Thymus (tissue), 11 donors: ENCODE results near the gene ERC1. TPM values are rescaled to one million over a fixed set of nuclear protein-coding genes. Genes with fewer than 3 reads are reported as not detected.

Experiments
- DNase-seq, 9 donors: peaks; one replicate each; pipeline ENCODE4 v3.0.0-alpha.2; 2013; ENCODE audit warnings: low spot score in 9 of 9, low read depth in 6 of 9, missing footprints in 1 of 9
- H3K27ac ChIP-seq, 2 donors: one replicate each; pipeline ENCODE4 v1.5.1; 2013; ENCODE audit warnings: control low read depth in 1 of 2, low read depth in 1 of 2, low read length in 1 of 2, mild to moderate bottlenecking in 1 of 2, moderate library complexity in 1 of 2
- H3K27me3 ChIP-seq, 2 donors: one replicate each; pipeline ENCODE4 v1.5.1; 2013; ENCODE audit warnings: low read length in 1 of 2; ENCODE audit not compliant: control insufficient read depth in 2 of 2, insufficient read depth in 1 of 2
- H3K36me3 ChIP-seq, 2 donors: one replicate each; pipeline ENCODE4 v1.5.1; 2013; ENCODE audit warnings: low read length in 1 of 2, mild to moderate bottlenecking in 1 of 2, moderate library complexity in 1 of 2; ENCODE audit not compliant: control insufficient read depth in 2 of 2, insufficient read depth in 2 of 2
- H3K4me1 ChIP-seq, 2 donors: one replicate each; pipeline ENCODE4 v1.5.1; 2013; ENCODE audit warnings: low read length in 2 of 2; ENCODE audit not compliant: control insufficient read depth in 2 of 2, insufficient read depth in 2 of 2
- H3K4me3 ChIP-seq, 2 donors: one replicate each; pipeline ENCODE4 v1.5.1; 2013; ENCODE audit warnings: low read length in 2 of 2, control low read depth in 1 of 2, mild to moderate bottlenecking in 1 of 2
- H3K9me3 ChIP-seq, 2 donors: one replicate each; pipeline ENCODE4 v1.5.1; 2013; ENCODE audit warnings: low read length in 1 of 2, mild to moderate bottlenecking in 1 of 2; ENCODE audit not compliant: control insufficient read depth in 2 of 2, insufficient read depth in 1 of 2
- WGBS: extraction: QIAGEN DNeasy Blood & Tissue Kit; methylation state at CpG from one replicate; pipeline ENCODE4 v1.1.7; 2013; 5-methylcytosine and 5-hydroxymethylcytosine counted together
- polyA plus RNA-seq: library from polyadenylated mRNA; stranded (reverse); fragments of 200-250 nt; gene quantifications from one replicate; pipeline ENCODE4 v1.2.3, GENCODE V29; 2013
- total RNA-seq: library from RNA; stranded (reverse); fragments of 120-200 nt; gene quantifications from one replicate; pipeline ENCODE4 v1.2.4, GENCODE V29; 2013
- donor health status: healthy.

Gene ERC1
- total and polyA plus RNA-seq, 2 donors, result 4.2 to 13.8 TPM

DNA sequence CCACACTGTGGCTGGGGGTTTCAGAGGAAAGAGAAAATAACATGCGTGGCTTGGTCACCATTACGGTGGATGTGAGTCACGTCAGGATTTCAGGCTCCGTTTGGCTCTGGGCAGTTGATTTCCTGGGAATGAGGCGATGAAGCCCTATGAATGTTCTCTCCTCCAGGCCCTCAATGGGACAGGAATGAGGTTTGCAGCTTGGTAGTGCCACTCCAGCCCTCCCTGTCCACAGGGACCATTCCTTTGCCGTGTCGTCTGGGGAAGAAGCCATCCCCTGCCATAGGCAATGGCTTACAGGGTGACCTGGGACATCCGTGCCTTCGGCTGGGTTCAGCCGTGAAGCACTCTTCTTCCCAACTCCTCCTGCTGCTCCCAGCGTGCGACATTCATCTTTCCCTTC, 508.3 kb downstream of the ERC1 start:
- Histone ChIP-seq H3K27ac (no peak overlapping the region), H3K9me3 (peaks cover 0 to 6% of the 10 kb centered on the region in 2 donors), H3K4me3 (no peak overlapping the region), H3K36me3 (no peaks in the 10 kb centered on the region), H3K27me3 (peaks cover 0 to 15% of the 10 kb centered on the region in 2 donors), H3K4me1 (peaks cover 0 to 11% of the 10 kb centered on the region in 2 donors)
- DNase-seq, result no peak
- WGBS, result 98% methylated on average over 12 of the region's 12 CpGs

DNA sequence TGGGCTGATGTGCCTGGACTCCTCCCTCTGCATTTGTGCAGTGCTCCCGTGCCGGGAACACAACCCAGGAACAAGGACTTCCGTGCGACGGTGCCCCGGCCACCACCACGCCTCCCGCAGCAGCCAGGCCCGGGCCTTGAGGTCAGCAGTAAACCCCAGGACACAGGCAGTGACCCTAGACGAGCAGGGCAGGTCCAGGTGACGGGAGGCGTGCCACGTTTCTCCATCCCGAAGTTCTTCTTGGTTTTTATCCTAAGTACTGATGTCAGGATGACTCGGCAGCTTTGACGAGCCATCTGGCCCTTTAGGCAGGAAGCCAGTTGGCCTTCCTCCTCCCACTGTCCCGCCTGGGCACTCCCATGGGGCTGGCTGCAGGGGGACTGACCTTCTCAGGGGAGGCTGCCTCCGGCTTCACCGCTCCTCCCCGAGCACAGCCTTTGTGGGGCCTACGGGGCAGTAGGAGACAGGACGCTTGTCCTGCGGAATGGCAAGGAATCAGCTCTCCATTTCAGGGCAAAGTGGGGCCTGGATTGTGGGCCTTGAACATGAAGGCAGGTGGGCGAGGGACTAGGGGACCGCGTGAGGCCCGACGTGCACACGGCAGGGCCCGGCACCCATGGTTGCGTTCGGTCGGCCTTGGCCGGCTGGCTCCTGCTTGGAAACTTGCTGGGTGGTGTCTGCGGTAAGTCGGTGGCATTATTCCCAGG, 509.2 kb downstream of the ERC1 start:
- no peaks in the 10 kb centered on the region for H3K36me3 ChIP-seq
- no peak overlapping the region for H3K4me3 ChIP-seq
- 89% methylated on average over 36 of the region's 36 CpGs for WGBS
- no peak for DNase-seq
- no peak overlapping the region for H3K27ac ChIP-seq
- H3K27me3 ChIP-seq, result peaks cover 3 to 24% of the 10 kb centered on the region in 2 donors
- peaks cover 0 to 18% of the 10 kb centered on the region in 2 donors for H3K4me1 ChIP-seq
- peaks cover 0 to 6% of the 10 kb centered on the region in 2 donors for H3K9me3 ChIP-seq

DNA sequence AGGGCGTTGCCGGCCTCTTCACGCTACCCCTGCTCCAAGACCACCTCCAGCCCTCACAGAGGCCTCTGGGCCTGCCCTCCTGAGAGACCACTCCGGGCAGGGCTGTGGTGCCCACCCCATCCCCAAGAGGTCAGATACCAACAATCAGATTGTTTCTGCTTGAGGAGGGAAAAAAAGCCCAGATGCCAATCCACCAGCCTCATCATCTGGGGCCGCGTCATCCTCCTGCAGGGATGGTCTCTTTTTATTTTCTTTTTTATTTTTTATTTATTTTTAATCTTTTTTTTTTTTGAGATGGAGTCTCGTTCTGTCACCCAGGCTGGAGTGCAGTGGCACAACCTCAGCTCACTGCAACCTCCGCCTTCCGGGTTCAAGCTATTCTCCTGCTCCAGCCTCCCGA, 510.0 kb downstream of the ERC1 start:
- Histone ChIP-seq H3K27me3 (peaks cover 3 to 30% of the 10 kb centered on the region in 2 donors), H3K4me1 (peaks cover 0 to 18% of the 10 kb centered on the region in 2 donors), H3K27ac (no peak overlapping the region), H3K4me3 (no peak overlapping the region), H3K36me3 (no peaks in the 10 kb centered on the region), H3K9me3 (peaks cover 0 to 6% of the 10 kb centered on the region in 2 donors)
- 87% methylated on average over 10 of the region's 10 CpGs for WGBS
- DNase-seq, result no peak

DNA sequence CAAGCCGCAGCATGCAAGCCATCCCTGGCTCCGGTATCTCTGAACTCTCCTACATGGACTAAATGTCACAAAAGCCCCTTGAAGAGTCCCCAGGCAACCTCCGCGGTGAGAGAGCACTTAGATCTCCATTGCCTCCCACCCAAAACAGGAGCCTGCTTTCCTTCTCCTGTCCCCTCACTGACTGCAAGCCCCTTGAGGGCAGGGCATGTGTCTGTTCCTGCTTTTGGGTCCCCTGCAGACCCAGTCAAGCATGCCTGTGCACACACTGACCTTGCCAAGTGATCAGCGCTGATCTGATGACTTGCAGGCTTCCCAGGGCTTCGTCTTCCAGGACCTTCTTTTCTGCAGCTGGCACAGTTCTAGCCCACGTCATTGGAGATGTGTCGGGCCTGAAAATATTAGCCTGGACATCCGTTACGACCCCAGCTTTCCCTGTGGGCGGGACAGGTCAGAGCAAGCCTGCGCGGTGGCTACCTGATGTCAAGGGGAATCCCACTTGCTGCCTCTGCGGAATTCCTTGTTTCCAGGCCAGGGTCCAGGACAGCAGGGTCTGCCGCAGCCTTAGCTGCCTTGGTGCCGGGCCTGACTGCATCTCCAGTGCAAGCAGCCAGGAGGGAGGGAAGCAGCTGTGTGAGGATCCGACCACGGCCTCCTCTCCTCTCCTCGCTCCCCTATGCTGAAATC, 510.8 kb downstream of the ERC1 start:
- no peaks in the 10 kb centered on the region for H3K36me3 ChIP-seq
- H3K27ac ChIP-seq, result peak overlapping the region in 1 of 2 donors; percentile 17
- peaks cover 3 to 30% of the 10 kb centered on the region in 2 donors for H3K27me3 ChIP-seq
- H3K4me3 ChIP-seq, result no peak overlapping the region
- 95% methylated on average over 19 of the region's 19 CpGs for WGBS
- no peak for DNase-seq
- peaks cover 0 to 15% of the 10 kb centered on the region in 2 donors for H3K4me1 ChIP-seq
- H3K9me3 ChIP-seq, result peaks cover 0 to 6% of the 10 kb centered on the region in 2 donors

DNA sequence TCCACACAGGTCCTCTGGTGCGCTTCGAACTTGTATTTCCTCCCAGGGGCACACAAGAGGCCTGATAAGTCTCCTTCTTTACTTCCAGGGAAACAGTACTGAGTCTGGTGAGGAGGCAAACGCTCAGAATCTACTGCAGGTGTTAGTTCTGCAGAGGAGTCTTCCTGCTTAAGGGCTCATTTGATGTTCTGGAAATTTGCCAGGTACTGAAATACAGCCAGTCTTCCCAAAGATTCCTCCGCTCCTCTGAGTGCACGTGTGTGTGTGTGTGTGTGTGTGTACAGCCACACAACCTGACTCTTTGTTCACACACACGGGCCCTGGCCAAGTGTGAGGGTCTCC, 511.3 kb downstream of the ERC1 start:
- peaks cover 0 to 15% of the 10 kb centered on the region in 2 donors for H3K4me1 ChIP-seq
- no peaks in the 10 kb centered on the region for H3K36me3 ChIP-seq
- no peak overlapping the region for H3K4me3 ChIP-seq
- H3K27ac ChIP-seq, result peak overlapping the region in 1 of 2 donors; percentile 17
- peaks cover 0 to 6% of the 10 kb centered on the region in 2 donors for H3K9me3 ChIP-seq
- WGBS, result 60% methylated on average over 6 of the region's 6 CpGs
- H3K27me3 ChIP-seq, result peaks cover 3 to 30% of the 10 kb centered on the region in 2 donors
- peak in 1 of 9 donors; percentile 16 for DNase-seq

DNA sequence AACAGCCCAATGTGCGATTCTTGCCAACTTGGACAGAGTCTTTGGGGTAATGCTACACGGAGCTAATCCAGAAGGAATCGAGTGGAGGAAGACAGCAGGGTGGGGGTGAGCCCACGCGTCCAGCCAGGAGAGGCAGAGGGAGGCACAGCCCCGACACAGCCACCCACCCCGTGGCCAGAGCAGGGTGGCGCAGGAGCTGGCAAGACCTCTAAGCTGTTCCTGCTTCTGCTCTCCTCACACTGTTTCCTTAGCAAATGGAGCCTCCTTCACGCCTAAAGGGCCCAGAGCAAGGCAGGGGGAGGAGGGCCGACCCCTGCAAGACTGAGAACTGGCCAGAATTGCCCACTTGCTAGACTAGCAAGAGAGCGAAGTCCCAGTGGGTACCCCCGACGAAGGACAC, 511.8 kb downstream of the ERC1 start:
- peak overlapping the region in 1 of 2 donors; percentile 17 for H3K27ac ChIP-seq
- H3K4me3 ChIP-seq, result no peak overlapping the region
- no peaks in the 10 kb centered on the region for H3K36me3 ChIP-seq
- H3K4me1 ChIP-seq, result peaks cover 0 to 15% of the 10 kb centered on the region in 2 donors
- no peak for DNase-seq
- H3K27me3 ChIP-seq, result peaks cover 3 to 30% of the 10 kb centered on the region in 2 donors
- H3K9me3 ChIP-seq, result peaks cover 0 to 6% of the 10 kb centered on the region in 2 donors
- 91% methylated on average over 13 of the region's 13 CpGs for WGBS

DNA sequence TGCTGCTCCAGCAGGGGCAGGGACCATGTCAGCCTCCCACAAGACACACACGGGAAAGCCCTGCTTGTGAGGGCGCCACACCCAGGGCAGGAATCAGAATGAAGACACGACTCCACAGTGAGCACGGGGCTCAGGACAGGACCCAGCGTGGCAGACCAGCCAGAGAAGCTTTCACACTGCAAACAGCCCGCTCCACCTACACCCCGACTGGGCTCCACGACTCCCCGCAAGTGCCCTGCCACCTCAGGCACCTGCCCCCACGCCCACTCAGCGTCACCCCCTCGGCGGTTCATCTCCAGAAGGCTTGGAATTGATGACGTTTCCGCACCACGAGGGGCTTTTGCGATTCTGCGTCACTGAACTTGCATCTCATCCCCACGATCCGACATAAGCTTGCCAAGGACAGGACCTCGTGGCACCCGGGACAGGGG, 512.3 kb downstream of the ERC1 start:
- peaks cover 3 to 30% of the 10 kb centered on the region in 2 donors for H3K27me3 ChIP-seq
- DNase-seq, result no peak
- H3K27ac ChIP-seq, result no peak overlapping the region
- WGBS, result 91% methylated on average over 22 of the region's 22 CpGs
- no peaks in the 10 kb centered on the region for H3K36me3 ChIP-seq
- H3K4me3 ChIP-seq, result no peak overlapping the region
- peaks cover 0 to 15% of the 10 kb centered on the region in 2 donors for H3K4me1 ChIP-seq
- H3K9me3 ChIP-seq, result peaks cover 0 to 6% of the 10 kb centered on the region in 2 donors

DNA sequence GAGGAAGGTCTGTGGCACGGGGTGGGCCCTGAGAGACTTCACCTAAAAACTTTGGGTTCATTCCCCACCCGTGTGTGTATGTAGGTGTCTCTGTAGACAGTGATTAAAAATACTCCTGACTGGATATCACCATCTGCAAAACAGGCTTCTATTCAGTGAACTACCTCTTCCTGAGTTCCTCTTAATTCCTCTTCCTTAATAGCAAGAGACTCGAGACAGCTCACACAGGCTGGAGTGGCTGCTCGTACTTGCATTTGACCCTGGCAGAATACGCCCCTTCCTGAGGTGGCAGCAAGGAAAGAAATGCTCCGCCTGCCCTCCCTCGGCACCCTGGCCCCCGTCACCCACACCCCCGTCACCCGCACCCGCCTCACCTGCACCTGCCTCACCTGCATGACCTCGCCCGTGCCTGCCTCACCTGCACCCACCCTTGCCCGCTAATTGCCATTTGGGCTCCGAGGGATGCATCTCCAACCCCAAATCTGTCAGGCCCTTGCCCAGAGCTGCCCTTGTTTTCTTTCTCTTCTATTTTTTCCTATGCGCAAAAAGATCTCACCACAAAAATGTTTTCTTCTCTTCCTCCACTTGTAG, 513.4 kb downstream of the ERC1 start:
- Histone ChIP-seq H3K36me3 (no peaks in the 10 kb centered on the region), H3K27ac (no peak overlapping the region), H3K27me3 (peaks cover 3 to 30% of the 10 kb centered on the region in 2 donors), H3K4me1 (peaks cover 0 to 15% of the 10 kb centered on the region in 2 donors), H3K4me3 (peak overlapping the region in 1 of 2 donors; percentile 17), H3K9me3 (peaks cover 0 to 6% of the 10 kb centered on the region in 2 donors)
- DNase-seq, result no peak
- 10% methylated on average over 16 of the region's 16 CpGs for WGBS

DNA sequence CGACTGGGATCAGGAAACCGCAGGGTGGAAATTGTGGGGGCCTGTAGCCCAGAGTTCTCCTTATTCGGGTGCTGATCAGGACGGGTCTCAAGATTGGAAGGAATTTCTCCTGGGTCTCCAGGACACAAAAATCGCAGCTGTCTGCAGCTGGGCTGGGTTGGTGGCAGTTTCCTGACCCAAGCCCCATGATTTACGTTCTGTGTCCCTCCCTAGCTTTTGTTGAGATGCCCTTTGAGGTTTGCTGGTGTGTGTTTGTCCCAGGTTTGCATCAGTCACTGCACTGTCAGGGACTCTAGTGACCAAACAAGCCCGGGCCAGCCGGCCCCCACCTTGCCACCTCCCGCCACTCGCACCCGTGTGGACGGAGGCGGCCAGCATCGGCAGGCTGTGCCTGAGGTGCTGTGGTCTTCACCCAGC, 513.9 kb downstream of the ERC1 start:
- Histone ChIP-seq H3K27ac (no peak overlapping the region), H3K4me3 (no peak overlapping the region), H3K36me3 (no peaks in the 10 kb centered on the region), H3K9me3 (peaks cover 0 to 6% of the 10 kb centered on the region in 2 donors), H3K27me3 (peaks cover 3 to 32% of the 10 kb centered on the region in 2 donors), H3K4me1 (peaks cover 0 to 15% of the 10 kb centered on the region in 2 donors)
- WGBS, result 41% methylated on average over 14 of the region's 14 CpGs
- no peak for DNase-seq
